ENCODE results near the gene LCK. TPM values are rescaled to one million over a fixed set of nuclear protein-coding genes. Genes with fewer than 3 reads are reported as not detected.

The LCK gene
- total RNA-seq, 2 experiments from 2014 or later: 289 to 292 TPM

- Mint-ChIP-seq H3K4me1 (ENCODE audit: low read depth) (peaks cover 50% of the 10 kb centered on the region), H3K9me3 (no peaks in the 10 kb centered on the region), H3K27me3 (no peaks in the 10 kb centered on the region), H3K27ac (peak overlapping the region; percentile 72), H3K4me3 (peak overlapping the region; percentile 81), H3K36me3 (ENCODE audit: low read depth) (peaks cover 20% of the 10 kb centered on the region)
- ChIA-PET POLR2A (interaction anchor here (1.0 to 3.6 kb wide), 14 partner anchors 11 to 132 kb away, joined by 3 to 39 read pairs (median 9); partner anchors contain the start of genes BSDC1 and HDAC1), CTCF (interaction anchor here (0.8 to 2.7 kb wide), 8 partner anchors 13 to 119 kb away, joined by 3 to 17 read pairs (median 4); partner anchors contain the start of gene LCK)
- TF ChIP-seq, protein P1, sequence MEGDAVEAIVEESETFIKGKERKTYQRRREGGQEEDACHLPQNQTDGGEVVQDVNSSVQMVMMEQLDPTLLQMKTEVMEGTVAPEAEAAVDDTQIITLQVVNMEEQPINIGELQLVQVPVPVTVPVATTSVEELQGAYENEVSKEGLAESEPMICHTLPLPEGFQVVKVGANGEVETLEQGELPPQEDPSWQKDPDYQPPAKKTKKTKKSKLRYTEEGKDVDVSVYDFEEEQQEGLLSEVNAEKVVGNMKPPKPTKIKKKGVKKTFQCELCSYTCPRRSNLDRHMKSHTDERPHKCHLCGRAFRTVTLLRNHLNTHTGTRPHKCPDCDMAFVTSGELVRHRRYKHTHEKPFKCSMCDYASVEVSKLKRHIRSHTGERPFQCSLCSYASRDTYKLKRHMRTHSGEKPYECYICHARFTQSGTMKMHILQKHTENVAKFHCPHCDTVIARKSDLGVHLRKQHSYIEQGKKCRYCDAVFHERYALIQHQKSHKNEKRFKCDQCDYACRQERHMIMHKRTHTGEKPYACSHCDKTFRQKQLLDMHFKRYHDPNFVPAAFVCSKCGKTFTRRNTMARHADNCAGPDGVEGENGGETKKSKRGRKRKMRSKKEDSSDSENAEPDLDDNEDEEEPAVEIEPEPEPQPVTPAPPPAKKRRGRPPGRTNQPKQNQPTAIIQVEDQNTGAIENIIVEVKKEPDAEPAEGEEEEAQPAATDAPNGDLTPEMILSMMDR (IDR thresholded peaks at IDR 0.05): peak; percentile 84
- peak; percentile 32 for ATAC-seq
- DNase-seq: peak; percentile 65
- intact Hi-C loops (cut with micrococcal nuclease): loop anchor here (5.0 kb wide), 1 partner anchor 37 kb away; no protein-coding TSS in a partner anchor
These were observed 83.9 kb downstream of the LCK start for GRCh38 chr1:32334864-32335534.

GRCh38 chr1:32335535-32335789 is 84.4 kb downstream of the LCK start:
- Mint-ChIP-seq H3K27ac (no peak overlapping the region), H3K4me1 (ENCODE audit: low read depth) (peaks cover 49% of the 10 kb centered on the region), H3K4me3 (peak overlapping the region; percentile 81), H3K9me3 (no peaks in the 10 kb centered on the region), H3K27me3 (no peaks in the 10 kb centered on the region), H3K36me3 (ENCODE audit: low read depth) (peaks cover 18% of the 10 kb centered on the region)
- no peak for ATAC-seq
- POLR2A ChIA-PET: interaction anchor here (0.7 to 3.6 kb wide), 19 partner anchors 11 to 136 kb away, joined by 3 to 39 read pairs (median 6); partner anchors contain the start of genes BSDC1 and HDAC1
- intact Hi-C loops (cut with micrococcal nuclease): no loop called here
- CTCF ChIA-PET: interaction anchor here (0.9 to 2.7 kb wide), 8 partner anchors 18 to 120 kb away, joined by 3 to 17 read pairs (median 4); partner anchors contain the start of gene LCK
- TF ChIP-seq, protein P1 (IDR thresholded peaks at IDR 0.05): no peak
- no peak for DNase-seq

Other genes starting within 250 kb of the LCK start
- 100 to 1,000 TPM; 201 to 203 TPM for gene KHDRBS1, start 237.4 kb upstream of the LCK start, total RNA-seq
- gene TMEM39B, start 178.3 kb upstream of the LCK start, total RNA-seq: 10 to 100 TPM; 25.3 to 27.7 TPM
- 10 to 100 TPM; 70.8 to 74.3 TPM for gene KPNA6, start 143.2 kb upstream of the LCK start, total RNA-seq
- 10 to 100 TPM; 71.5 to 73.3 TPM for gene TXLNA, start 71.6 kb upstream of the LCK start, total RNA-seq
- gene CCDC28B, start 50.7 kb upstream of the LCK start, total RNA-seq: 10 to 100 TPM; 27.0 to 27.7 TPM
- gene IQCC, start 45.6 kb upstream of the LCK start, total RNA-seq: 1 to 10 TPM; 4.2 to 4.4 TPM
- not detected for gene DCDC2B, start 42.2 kb upstream of the LCK start, total RNA-seq
- 1 to 10 TPM; 6.9 to 7.7 TPM for gene TMEM234, start 28.9 kb upstream of the LCK start, total RNA-seq
- gene EIF3I, start 28.9 kb upstream of the LCK start, total RNA-seq: 100 to 1,000 TPM; 328 to 335 TPM
- under 1 TPM; 0.38 to 0.89 TPM for gene FAM167B, start 4.0 kb upstream of the LCK start, total RNA-seq
- gene HDAC1, start 40.8 kb downstream of the LCK start, total RNA-seq: 100 to 1,000 TPM; 126 to 127 TPM
- gene MARCKSL1, start 85.0 kb downstream of the LCK start, total RNA-seq: 10 to 100 TPM; 31.2 to 33.5 TPM
- 1 to 10 TPM; 4.6 to 5.5 TPM for gene FAM229A, start 111.2 kb downstream of the LCK start, total RNA-seq
- under 1 TPM; 0.85 to 0.90 TPM for gene TSSK3, start 111.3 kb downstream of the LCK start, total RNA-seq
- gene BSDC1, start 143.2 kb downstream of the LCK start, total RNA-seq: 10 to 100 TPM; 30.6 to 33.3 TPM
- gene ZBTB8B, start 213.8 kb downstream of the LCK start, total RNA-seq: not detected